ENCODE results near the gene PTPRD. TPM values are rescaled to one million over a fixed set of nuclear protein-coding genes. Genes with fewer than 3 reads are reported as not detected.

Gene PTPRD
- total RNA-seq, 1 experiment from 2014 or later = 69.6 TPM

GRCh38 chr9:10032166-10032565 lies 580.6 kb downstream of the PTPRD start:
- Mint-ChIP-seq H3K27ac (no peak overlapping the region), H3K9me3 (peaks cover 22% of the 10 kb centered on the region), H3K4me1 (no peaks in the 10 kb centered on the region), H3K36me3 (peaks cover 19% of the 10 kb centered on the region), H3K27me3 (ENCODE audit: low read depth) (no peaks in the 10 kb centered on the region), H3K4me3 (no peak overlapping the region)
- CTCF ChIA-PET = no interaction called here
- TF ChIP-seq ZNF121 (CRISPR knock-in tag; IDR thresholded peaks at IDR 0.05) (no peak), CDX4 (CRISPR knock-in tag; IDR thresholded peaks at IDR 0.05; ENCODE audit: borderline replicate concordance) (no peak), ATF1 (CRISPR knock-in tag; IDR thresholded peaks at IDR 0.05) (no peak), MYBL2 (CRISPR knock-in tag; IDR thresholded peaks at IDR 0.05) (no peak), ARID4B (CRISPR knock-in tag; IDR thresholded peaks at IDR 0.05; ENCODE audit: borderline replicate concordance) (no peak), CBFB (CRISPR knock-in tag; IDR thresholded peaks at IDR 0.05; ENCODE audit: low read depth) (no peak), ZNF425 (CRISPR knock-in tag; conservative IDR thresholded peaks at IDR 0.05) (no peak), NR3C1 (CRISPR knock-in tag; conservative IDR thresholded peaks at IDR 0.05; ENCODE audit: low read depth) (no peak), ZNF219 (CRISPR knock-in tag; IDR thresholded peaks at IDR 0.05; ENCODE audit: borderline replicate concordance) (no peak), TCF7 (CRISPR knock-in tag; IDR thresholded peaks at IDR 0.05; ENCODE audit: low read depth) (no peak), MAX (CRISPR knock-in tag; IDR thresholded peaks at IDR 0.05) (no peak), NFATC4 (CRISPR knock-in tag; IDR thresholded peaks at IDR 0.05) (no peak), ZSCAN18 (CRISPR knock-in tag; IDR thresholded peaks at IDR 0.05) (no peak), TEAD4 (CRISPR knock-in tag; IDR thresholded peaks at IDR 0.05) (no peak), ZNF232 (CRISPR knock-in tag; IDR thresholded peaks at IDR 0.05) (no peak), SMAD3 (CRISPR knock-in tag; IDR thresholded peaks at IDR 0.05; ENCODE audit: borderline replicate concordance) (no peak), CREB1 (CRISPR knock-in tag; IDR thresholded peaks at IDR 0.05) (no peak), ZNF263 (CRISPR knock-in tag; IDR thresholded peaks at IDR 0.05; ENCODE audit: low read depth) (no peak)
- POLR2A ChIA-PET = no interaction called here
- no peak for ATAC-seq
- DNase-seq (ENCODE audit: low spot score) = no peak
